Ishikawa (cell line): ENCODE data around the gene ITIH3.

Experiments
- CEBPB ChIP-seq: IDR thresholded peaks from 2 replicates; pipeline ENCODE4 v1.6.1; 2012
- EGR1 ChIP-seq: IDR thresholded peaks from 2 replicates; pipeline ENCODE4 v1.6.1; 2012
- EP300 ChIP-seq: IDR thresholded peaks from 2 replicates; pipeline ENCODE4 v1.6.1; 2012; ENCODE audit warnings: borderline replicate concordance
- REST ChIP-seq: IDR thresholded peaks from 2 replicates; pipeline ENCODE4 v1.6.1; 2012; ENCODE audit warnings: low read depth, mild to moderate bottlenecking
- USF1 ChIP-seq: IDR thresholded peaks from 2 replicates; pipeline ENCODE4 v1.6.1; 2012
- TF ChIP-seq, protein P1 (sequence below): IDR thresholded peaks from 2 replicates; pipeline ENCODE4 v1.6.1; 2012

- TF ChIP-seq EGR1 = no peak
- TF ChIP-seq EP300 = no peak
- no peak for TF ChIP-seq REST
- no peak for TF ChIP-seq CEBPB
- no peak for TF ChIP-seq USF1
- TF ChIP-seq, protein P1, sequence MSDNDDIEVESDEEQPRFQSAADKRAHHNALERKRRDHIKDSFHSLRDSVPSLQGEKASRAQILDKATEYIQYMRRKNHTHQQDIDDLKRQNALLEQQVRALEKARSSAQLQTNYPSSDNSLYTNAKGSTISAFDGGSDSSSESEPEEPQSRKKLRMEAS = no peak
These were observed 46.8 kb downstream of the ITIH3 start for GRCh38 chr3:52841211-52841980.
